ENCODE measurements around the gene CHST8. TPM values are rescaled to one million over a fixed set of nuclear protein-coding genes. Genes with fewer than 3 reads are reported as not detected.

The CHST8 gene
- total RNA-seq, 1 donor from 2014 or later: 0.96 TPM

DNA sequence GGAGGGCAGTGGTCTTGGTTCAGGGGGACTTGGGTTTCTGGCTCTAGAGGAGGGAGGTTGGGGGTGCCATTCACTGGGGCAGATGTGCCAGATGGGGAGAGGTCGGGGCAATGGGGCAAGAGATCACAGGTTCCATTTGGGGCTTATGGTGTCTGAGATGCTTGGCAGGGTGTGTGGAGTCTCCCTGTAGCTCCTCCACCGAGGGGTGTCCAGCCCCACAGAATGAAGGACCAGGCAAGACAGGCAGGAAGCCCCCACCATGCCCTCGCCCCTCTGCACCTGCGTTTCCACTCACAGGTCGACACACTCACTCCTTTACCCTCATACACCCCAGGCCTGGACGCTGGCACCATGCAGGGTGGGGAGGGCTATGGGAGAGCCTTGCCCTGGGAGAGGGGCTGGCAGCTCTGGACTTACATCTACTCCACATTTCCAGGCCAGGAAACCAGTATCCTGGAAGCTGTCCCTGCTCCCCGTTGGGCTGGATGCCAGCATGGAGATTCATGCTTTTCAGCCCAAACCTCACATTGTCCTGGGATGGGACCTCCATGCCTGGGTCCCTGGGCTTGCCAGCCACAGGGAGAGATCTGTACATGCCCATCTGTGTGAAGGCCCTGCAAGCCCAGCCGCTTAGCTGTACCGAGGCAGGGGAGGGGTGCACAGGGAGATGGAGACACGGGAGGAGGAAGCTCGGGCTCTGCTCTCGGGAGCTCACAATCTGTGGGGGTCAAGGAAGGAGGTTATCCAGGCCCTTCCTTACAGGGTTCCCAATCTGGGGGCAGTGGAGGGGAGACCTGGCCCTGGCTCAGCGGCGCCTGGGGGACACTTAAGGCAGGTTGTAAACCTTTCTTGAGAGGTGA lies 77.1 kb downstream of the CHST8 start:
- Mint-ChIP-seq H3K36me3 (ENCODE audit: low read depth) (no peaks in the 10 kb centered on the region), H3K4me3 (no peak overlapping the region), H3K9me3 (no peaks in the 10 kb centered on the region), H3K27me3 (ENCODE audit: low read depth) (peaks cover 5% of the 10 kb centered on the region), H3K4me1 (no peaks in the 10 kb centered on the region), H3K27ac (ENCODE audit: unreplicated experiment) (peak overlapping the region; percentile 35)
- TF ChIP-seq, protein P1, sequence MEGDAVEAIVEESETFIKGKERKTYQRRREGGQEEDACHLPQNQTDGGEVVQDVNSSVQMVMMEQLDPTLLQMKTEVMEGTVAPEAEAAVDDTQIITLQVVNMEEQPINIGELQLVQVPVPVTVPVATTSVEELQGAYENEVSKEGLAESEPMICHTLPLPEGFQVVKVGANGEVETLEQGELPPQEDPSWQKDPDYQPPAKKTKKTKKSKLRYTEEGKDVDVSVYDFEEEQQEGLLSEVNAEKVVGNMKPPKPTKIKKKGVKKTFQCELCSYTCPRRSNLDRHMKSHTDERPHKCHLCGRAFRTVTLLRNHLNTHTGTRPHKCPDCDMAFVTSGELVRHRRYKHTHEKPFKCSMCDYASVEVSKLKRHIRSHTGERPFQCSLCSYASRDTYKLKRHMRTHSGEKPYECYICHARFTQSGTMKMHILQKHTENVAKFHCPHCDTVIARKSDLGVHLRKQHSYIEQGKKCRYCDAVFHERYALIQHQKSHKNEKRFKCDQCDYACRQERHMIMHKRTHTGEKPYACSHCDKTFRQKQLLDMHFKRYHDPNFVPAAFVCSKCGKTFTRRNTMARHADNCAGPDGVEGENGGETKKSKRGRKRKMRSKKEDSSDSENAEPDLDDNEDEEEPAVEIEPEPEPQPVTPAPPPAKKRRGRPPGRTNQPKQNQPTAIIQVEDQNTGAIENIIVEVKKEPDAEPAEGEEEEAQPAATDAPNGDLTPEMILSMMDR (conservative IDR thresholded peaks at IDR 0.05): no peak
- no peak for DNase-seq (ENCODE audit: low read depth, low spot score)

DNA sequence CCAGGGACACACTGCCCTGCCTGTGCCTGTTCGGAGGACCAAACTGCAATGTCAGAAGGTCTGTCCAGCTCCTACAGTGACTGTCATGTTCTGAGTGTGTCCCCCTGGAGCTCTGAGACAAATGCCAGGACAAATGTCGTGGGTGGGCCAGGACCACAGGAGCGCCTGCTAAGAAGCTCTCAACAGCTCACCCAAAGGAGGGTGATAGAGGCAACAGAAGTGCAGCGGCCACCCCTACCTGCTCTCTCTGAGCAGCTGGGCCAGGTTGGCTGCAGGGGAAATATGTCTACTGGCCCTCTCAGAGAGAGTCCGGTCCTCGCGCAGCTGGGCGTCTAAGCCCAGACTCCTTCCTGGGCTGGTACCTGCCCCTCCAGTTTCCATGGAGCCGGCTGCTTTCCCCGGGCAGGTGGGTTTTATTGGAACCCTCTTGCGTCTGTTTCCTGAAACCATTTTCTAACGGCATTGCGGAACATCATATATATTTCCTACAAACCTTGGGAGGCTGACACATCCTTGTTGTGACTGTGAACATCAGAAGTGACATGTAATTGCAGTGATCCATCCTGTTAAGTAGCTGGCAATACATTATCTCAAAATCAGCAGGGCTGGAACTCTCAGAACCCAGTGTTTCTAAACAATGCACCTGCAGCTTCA lies 78.1 kb downstream of the CHST8 start:
- Mint-ChIP-seq H3K9me3 (no peaks in the 10 kb centered on the region), H3K4me1 (no peaks in the 10 kb centered on the region), H3K4me3 (no peak overlapping the region), H3K27me3 (ENCODE audit: low read depth) (peaks cover 5% of the 10 kb centered on the region), H3K36me3 (ENCODE audit: low read depth) (no peaks in the 10 kb centered on the region), H3K27ac (ENCODE audit: unreplicated experiment) (no peak overlapping the region)
- no peak for DNase-seq (ENCODE audit: low read depth, low spot score)
- TF ChIP-seq, protein P1 (conservative IDR thresholded peaks at IDR 0.05): no peak

DNA sequence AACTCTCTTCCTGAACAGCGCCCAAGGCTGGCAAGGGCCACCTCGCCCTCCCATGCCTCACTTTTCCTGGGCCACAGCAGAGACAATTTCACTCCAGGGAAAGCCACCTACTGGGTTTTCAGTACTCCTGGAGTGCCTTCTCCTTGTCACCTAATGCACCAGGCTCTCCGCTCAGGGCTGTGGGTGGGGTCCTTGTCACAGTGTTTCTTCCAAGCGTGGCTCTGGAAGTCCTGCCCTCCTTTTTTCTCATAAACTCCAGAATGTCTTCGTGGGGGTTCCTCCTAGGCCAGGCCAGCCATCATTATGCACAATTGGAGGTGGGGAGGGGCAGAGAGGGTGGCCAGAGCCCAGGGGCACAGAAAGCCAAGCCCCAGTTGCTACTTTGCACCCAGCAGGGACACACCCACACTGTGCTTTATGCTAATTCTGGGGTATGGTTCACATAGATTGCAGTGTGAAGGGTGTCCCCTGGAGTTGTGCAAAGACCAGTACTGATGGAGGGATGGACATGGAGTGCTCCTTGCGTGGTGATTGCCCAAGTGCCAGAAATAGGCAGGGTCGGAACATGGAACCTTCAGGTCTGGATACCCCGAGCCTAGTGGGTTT lies 78.8 kb downstream of the CHST8 start:
- Mint-ChIP-seq H3K27me3 (ENCODE audit: low read depth) (peaks cover 5% of the 10 kb centered on the region), H3K36me3 (ENCODE audit: low read depth) (no peaks in the 10 kb centered on the region), H3K4me1 (no peaks in the 10 kb centered on the region), H3K4me3 (no peak overlapping the region), H3K9me3 (no peaks in the 10 kb centered on the region), H3K27ac (ENCODE audit: unreplicated experiment) (no peak overlapping the region)
- DNase-seq (ENCODE audit: low read depth, low spot score): no peak
- TF ChIP-seq, protein P1 (conservative IDR thresholded peaks at IDR 0.05): no peak

DNA sequence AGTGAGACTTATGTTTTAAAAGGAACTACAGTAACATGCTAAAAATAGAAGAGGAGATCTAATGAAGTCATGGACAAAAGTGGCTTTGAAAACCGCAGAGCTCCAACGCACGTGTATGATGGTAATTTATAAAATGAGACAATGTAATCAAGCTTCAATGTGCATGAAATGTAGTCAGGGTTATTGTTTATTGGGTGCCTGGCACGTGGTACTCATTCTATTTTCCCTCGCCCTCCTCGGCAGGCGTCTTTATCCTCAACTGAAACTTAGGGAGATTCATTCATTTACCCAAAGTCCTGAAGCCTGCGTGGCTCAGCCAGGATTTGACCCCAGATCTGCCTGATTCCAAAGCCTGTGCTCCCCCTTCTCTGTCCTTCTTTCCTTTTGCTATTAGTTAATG lies 79.8 kb downstream of the CHST8 start:
- Mint-ChIP-seq H3K36me3 (ENCODE audit: low read depth) (no peaks in the 10 kb centered on the region), H3K27ac (ENCODE audit: unreplicated experiment) (no peak overlapping the region), H3K4me3 (no peak overlapping the region), H3K9me3 (no peaks in the 10 kb centered on the region), H3K27me3 (ENCODE audit: low read depth) (peaks cover 5% of the 10 kb centered on the region), H3K4me1 (no peaks in the 10 kb centered on the region)
- no peak for DNase-seq (ENCODE audit: low read depth, low spot score)
- TF ChIP-seq, protein P1 (conservative IDR thresholded peaks at IDR 0.05): no peak

DNA sequence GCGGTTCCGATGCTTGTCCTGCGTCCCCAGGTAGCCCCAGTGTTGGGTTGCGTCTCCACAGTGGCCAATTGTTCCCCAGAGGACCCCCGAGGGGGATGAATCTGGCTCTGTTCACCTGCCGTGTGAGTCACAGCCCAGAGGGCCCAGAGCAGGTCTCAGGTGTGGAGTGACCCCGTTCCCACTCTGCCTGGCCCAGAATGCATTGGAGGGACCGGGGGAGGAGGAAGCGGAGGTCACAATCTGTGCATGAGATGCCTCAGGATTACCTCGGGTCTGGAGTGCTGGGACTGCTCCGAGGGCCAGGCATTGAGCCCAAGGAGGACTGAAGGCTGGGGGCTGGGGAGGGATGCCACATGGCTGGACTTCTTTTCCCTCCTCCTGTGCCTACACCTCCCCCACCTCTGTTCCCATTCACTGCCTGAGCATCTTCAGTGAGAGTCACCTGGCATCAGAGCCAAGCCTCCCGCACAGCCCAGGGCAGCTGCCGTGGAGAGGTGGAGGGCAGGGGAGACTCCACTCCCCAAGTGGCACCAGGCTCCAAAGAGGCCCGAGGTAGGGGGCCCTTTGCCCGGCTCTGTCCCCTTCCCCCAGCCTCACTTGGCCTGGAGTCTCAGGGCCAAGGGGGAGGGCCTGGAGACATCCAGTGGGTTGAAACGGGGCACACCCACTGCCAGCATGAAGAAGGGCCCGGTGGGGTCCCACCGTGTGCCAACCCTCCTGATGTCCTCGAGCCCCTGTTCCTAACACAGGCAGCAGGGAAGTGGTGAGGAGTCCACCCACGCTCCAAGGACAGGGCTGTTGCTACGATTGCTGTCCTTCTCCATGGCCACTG lies 81.1 kb downstream of the CHST8 start:
- no peak for DNase-seq (ENCODE audit: low read depth, low spot score)
- peaks cover 5% of the 10 kb centered on the region for H3K27me3 Mint-ChIP-seq (ENCODE audit: low read depth)
- H3K27ac Mint-ChIP-seq (ENCODE audit: unreplicated experiment): no peak overlapping the region
- H3K36me3 Mint-ChIP-seq (ENCODE audit: low read depth): no peaks in the 10 kb centered on the region
- H3K9me3 Mint-ChIP-seq: no peaks in the 10 kb centered on the region
- no peak overlapping the region for H3K4me3 Mint-ChIP-seq
- H3K4me1 Mint-ChIP-seq: no peaks in the 10 kb centered on the region
- TF ChIP-seq, protein P1 (conservative IDR thresholded peaks at IDR 0.05): no peak

All from neural crest cell (in vitro differentiated cells).